SK-N-DZ (cell line): ENCODE results near the gene TBC1D10B. TPM values are rescaled to one million over a fixed set of nuclear protein-coding genes. Genes with fewer than 3 reads are reported as not detected.

Source experiments
- DNase-seq: peaks from one replicate; pipeline ENCODE4 v3.0.0-alpha.2; 2015; ENCODE audit warnings: low spot score
- polyA plus RNA-seq, 2 experiments: library from polyadenylated mRNA; depleted of rRNA; stranded (reverse); fragments of >200 nt; gene quantifications; 2 replicates each; pipeline ENCODE4 v1.2.3, GENCODE V29; 2014

The TBC1D10B gene
- 32.4 and 36.4 TPM in 2 replicates for polyA plus RNA-seq (2014; cell fraction: cytosol; rRNA removed)
- 22.7 and 35.0 TPM in 2 replicates for polyA plus RNA-seq (2014; cell fraction: nucleus; rRNA removed)

DNA sequence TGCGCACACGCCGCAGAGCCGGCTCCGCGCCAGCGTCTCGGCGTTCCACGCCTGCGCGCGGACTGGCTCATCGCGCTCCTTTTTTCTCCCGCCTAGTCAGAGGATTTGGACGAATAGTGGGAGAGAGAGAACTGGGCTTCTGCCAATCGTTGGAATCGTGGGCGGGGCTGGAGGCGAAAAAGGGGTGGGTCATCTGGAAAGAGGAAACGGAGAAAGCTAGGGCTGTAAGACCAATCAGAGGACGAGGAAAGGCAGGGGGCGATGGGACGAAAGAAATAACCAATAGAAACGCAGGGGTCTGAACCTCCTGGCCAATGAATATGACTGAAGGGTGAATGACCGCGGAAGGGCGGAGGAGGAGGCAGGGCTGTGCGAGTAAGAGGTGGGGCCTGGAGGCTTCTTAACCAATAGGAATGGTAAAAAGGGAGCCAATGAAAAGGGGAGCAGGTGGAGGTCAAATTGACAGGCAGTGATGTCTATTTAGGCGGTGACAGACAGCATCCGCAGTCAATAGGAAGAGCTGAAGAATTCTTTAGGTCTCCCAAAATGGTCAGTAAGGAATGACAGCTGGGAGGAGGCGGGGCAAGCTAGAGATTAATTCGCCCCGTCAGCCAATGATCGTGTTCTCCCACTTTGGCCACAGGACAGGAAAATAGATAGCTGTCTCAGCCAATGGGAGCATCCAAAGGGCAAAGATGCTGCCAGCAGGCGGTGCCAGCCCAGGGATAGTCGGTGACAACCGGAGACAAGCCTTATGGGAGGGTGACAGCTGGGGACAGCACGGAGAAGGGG is at the start of gene TBC1D10B:
Gene TBC1D10B, minus strand, starts transcription at position 39 of the 792 bp plus-strand sequence. CDS start 311 bp downstream, outside the sequence.
- DNase-seq, result peak; percentile 100

DNA sequence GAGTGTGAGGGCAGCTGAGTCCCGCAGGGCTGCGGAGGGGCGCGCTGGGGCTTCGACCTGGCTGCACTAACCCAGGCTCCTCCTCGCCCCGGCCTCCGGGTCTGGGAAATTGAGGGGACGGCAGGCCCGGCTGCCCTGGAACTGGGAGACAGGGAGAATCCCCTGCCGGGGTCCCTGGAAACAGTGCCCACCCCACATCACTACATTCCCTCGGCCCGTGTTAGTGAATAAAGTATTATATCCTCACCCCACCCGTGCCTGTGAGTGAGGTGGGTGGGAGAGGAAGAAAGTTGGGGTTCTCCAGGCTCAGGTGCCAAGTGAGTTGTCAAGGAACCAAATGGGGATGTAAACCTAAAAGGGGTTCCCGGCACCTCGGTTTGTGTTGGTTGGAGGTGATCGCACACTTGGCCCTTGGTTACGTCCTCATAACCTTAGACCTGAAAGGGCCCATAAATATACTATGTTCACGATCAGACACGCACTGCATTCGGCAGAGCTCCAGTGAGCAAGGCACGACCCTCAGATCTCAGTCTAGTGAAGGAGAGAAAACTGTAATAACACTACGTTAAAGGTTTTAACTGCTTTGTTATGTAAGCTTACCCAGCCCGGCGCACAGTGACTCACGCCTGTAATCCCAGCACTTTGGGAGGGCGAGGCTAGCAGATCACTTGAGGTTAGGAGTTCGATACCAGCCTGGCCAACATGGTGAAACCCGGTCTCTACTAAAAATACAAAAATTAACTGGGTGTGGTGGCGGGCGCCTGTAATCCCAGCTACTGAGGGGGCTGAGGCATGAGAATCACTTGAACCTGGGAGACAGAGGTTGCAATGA is 48.3 kb upstream of the TBC1D10B start:
- DNase-seq, result no peak

- DNase-seq, result no peak
Measured at GRCh38 chr16:30417529-30418349, 47.4 kb upstream of the TBC1D10B start.

GRCh38 chr16:30416624-30417528 is 46.6 kb upstream of the TBC1D10B start:
- no peak for DNase-seq

GRCh38 chr16:30416047-30416603 is 45.8 kb upstream of the TBC1D10B start:
- no peak for DNase-seq

- DNase-seq, result no peak
Measured at GRCh38 chr16:30414159-30414558, 43.9 kb upstream of the TBC1D10B start.

- DNase-seq, result no peak
Measured at GRCh38 chr16:30413112-30413806, 43.0 kb upstream of the TBC1D10B start.

DNA sequence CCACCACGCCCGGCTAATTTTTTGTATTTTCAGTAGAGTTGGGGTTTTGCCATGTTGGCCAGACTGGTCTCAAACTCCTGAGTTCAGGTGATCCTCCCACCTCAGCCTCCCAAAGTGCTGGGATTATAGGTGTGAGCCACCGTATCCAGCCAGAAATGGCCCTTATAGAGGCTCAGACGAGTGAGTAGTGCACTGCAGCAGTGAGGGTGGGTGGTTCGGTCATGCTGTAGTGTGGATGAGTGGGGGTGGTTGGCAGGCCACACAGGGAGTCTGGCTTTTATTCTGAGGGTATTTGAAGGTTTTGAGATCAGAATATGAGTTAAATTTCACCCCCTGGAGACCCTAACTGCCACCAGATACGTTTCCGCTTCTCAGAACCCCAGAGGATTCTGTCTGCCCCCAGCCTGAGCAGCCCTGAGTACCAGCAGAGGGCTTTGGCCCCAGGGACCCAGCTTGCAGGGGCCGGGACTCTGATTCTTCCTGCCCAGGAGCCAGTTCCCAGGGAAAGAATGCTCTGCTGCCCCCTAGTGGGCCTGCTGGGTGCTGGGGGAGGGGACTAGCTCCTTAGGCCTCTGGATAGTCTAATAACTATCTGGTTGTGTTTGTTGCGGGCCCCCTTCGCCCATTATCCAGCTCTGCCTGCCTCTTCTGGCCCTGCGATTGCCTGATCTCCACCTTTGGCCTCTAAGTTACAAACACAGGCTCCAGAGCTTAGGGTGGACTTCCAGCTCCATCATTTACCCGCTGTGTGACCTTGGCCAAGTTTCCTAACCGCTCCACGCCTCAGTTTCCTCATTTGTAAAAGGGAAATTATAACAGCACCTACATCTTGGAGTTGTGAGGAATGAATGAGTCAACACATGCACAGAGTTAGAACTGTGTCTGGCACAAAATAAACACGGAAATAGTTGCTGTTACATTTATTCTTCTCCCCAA is 39.1 kb upstream of the TBC1D10B start:
- peak; percentile 88 for DNase-seq

- peak; percentile 41 for DNase-seq
Measured at GRCh38 chr16:30407804-30408534, 37.7 kb upstream of the TBC1D10B start.

- DNase-seq, result peak; percentile 88
Measured at GRCh38 chr16:30407102-30407803, 37.0 kb upstream of the TBC1D10B start, which contains the start of gene ZNF771. ZNF771 (plus strand) TSS chr16:30407606; CDS start chr16:30408054, 448 bp downstream.

GRCh38 chr16:30406795-30407101 is 36.5 kb upstream of the TBC1D10B start:
- no peak for DNase-seq

- DNase-seq, result no peak
Measured at GRCh38 chr16:30401768-30402425, 31.6 kb upstream of the TBC1D10B start.

DNA sequence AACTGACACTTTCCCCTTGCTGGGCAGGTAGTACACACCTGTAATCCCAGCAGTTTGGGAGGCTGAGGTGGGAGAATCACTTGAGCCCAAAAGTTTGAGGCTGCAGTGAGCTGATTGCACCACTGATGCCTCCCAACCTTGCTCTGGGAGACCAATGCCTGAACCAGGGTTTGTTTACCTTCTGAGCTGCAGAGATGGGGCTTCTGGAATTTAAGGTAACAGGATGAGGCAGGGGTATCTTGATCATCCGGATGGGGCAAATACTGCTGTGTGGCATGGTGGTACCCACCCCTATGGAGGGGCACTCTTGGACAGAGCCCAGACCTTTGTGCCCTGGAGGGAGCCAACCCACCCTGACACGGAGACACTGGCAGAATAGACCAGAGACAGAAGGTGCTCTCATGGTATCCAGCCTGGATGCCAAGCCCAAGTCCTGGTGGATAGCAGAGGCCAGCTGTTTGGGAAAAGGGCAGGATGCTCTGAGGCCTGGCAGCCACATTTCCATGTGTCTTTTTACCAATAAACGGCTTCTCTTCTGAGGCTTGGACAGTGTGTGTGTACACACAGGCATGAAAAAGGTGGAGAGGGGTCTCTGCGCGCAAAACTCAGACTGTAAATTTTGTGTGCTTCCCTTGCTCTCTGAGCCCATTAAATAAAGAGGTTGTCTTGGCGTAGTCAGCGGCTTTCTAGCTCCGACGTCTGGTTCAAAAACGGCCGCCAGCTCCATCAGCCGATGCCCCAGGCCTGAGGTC is 29.3 kb upstream of the TBC1D10B start:
- DNase-seq, result no peak

GRCh38 chr16:30398661-30399434 is 28.6 kb upstream of the TBC1D10B start:
- no peak for DNase-seq
